Caco-2 (cell line): ENCODE measurements around the gene HASPIN. TPM values are rescaled to one million over a fixed set of nuclear protein-coding genes. Genes with fewer than 3 reads are reported as not detected.
"Not testable (repeated sequence)": the region's sequence is repeated elsewhere in the genome, so short reads cannot be mapped to it uniquely, and the experiment has no call there.

ENCODE experiments used
- BruUV-seq: library from RNA; stranded (reverse); fragments of 400-500 nt; replicated peaks from 2 replicates; lab custom pipeline; 2021; lab: Mats Ljungman, UMichigan
- CTCF ChIA-PET: fragments of 300-600 bp; sonication (Branson Sonifier 250); formaldehyde crosslinking; loops from one replicate; lab custom pipeline; 2022; ENCODE audit warnings: antibody characterized with exemption; lab: Charles Lee
- POLR2A ChIA-PET: fragments of 300-600 bp; sonication (Branson Sonifier 250); formaldehyde crosslinking; loops from one replicate; lab custom pipeline; 2022; ENCODE audit warnings: antibody characterized with exemption; lab: Charles Lee
- DNase-seq, 2 experiments: peaks; one replicate each; pipeline versions ENCODE4 v3.0.0 to v3.0.0-alpha.2; 2020 to 2022
- H3K27me3 ChIP-seq: replicated peaks from 2 replicates; pipeline ENCODE4 v1.6.0; 2011; ENCODE audit warnings: low read length; ENCODE audit not compliant: control insufficient read depth, insufficient read depth
- H3K36me3 ChIP-seq: 2 replicates; pipeline ENCODE4 v1.5.1; 2011; ENCODE audit warnings: low read length; ENCODE audit not compliant: control insufficient read depth, insufficient read depth
- H3K4me1 ChIP-seq: fragments of 250-450 bp; sonication (Bioruptor Pico); 2 replicates; pipeline ENCODE4 v1.5.1; 2020; ENCODE audit warnings: mild to moderate bottlenecking
- H3K4me3 ChIP-seq: 2 replicates; pipeline ENCODE4 v1.5.1; 2011; ENCODE audit warnings: low read depth, mild to moderate bottlenecking, control low read depth, low read length
- H3K9me3 ChIP-seq: fragments of 250-450 bp; sonication (Bioruptor Pico); 2 replicates; pipeline ENCODE4 v1.5.1; 2020; ENCODE audit warnings: mild to moderate bottlenecking, moderate library complexity
- H3K27ac Mint-ChIP-seq: one replicate; pipeline ENCODE4 v1.8.0; 2022; ENCODE audit warnings: mixed read lengths; ENCODE audit not compliant: unreplicated experiment
- H3K27me3 Mint-ChIP-seq: one replicate; pipeline ENCODE4 v1.8.0; 2022; ENCODE audit warnings: mixed read lengths; ENCODE audit not compliant: insufficient read depth, unreplicated experiment
- H3K36me3 Mint-ChIP-seq: one replicate; pipeline ENCODE4 v1.8.0; 2022; ENCODE audit warnings: mild to moderate bottlenecking, mixed read lengths; ENCODE audit not compliant: insufficient read depth, unreplicated experiment
- H3K4me1 Mint-ChIP-seq: one replicate; pipeline ENCODE4 v1.8.0; 2022; ENCODE audit warnings: low read depth, mixed read lengths; ENCODE audit not compliant: unreplicated experiment
- H3K4me3 Mint-ChIP-seq: one replicate; pipeline ENCODE4 v1.8.0; 2022; ENCODE audit warnings: mild to moderate bottlenecking, moderate library complexity, mixed read lengths; ENCODE audit not compliant: unreplicated experiment
- H3K9me3 Mint-ChIP-seq: one replicate; pipeline ENCODE4 v1.8.0; 2022; ENCODE audit warnings: mixed read lengths; ENCODE audit not compliant: unreplicated experiment
- intact Hi-C: fragments of 100-400 bp; cut with micrococcal nuclease; formaldehyde crosslinking; loops from one replicate; pipeline ENCODE4 v1.10.0; 2022; ENCODE audit not compliant: unreplicated experiment
- total RNA-seq: library from RNA; stranded (reverse); gene quantifications from 2 replicates; pipeline ENCODE4 v1.2.3, GENCODE V29; 2022
- TF ChIP-seq, protein P1 (sequence below), 2 experiments: fragments of 200-600 bp in 1 of 2; IDR thresholded peaks; 1 replicate in 1 of 2; 2 replicates in 1 of 2; pipeline versions ENCODE4 v1.5.1 to v1.8.0; 2011 to 2022; ENCODE audit warnings: antibody characterized with exemption in 1 of 2, control low read depth in 1 of 2, inconsistent platforms in 1 of 2, low read depth in 1 of 2, low read length in 1 of 2, mild to moderate bottlenecking in 1 of 2, moderate library complexity in 1 of 2; ENCODE audit not compliant: insufficient read depth in 1 of 2, severe bottlenecking in 1 of 2, unreplicated experiment in 1 of 2

The HASPIN gene
- total RNA-seq, 1 experiment from 2014 or later: 9.5 TPM

DNA sequence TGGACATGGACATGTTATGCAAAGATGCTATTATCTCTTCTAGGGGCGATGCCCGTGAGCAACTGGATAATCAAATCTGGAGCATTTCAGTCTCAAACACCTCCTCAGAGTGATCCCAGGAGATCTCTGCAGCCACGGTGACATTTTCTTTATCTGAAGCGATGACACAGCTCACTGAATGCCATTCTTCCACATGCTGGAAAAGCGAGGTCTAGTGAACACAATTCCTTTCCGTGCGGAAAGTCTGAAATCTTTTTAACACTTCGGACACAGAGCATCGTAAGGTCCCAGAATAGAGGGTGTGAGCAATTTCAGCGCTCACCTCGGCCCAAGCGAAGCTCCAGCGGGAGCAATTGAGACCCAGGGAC, 531 bp upstream of the HASPIN start:
- CTCF ChIA-PET: interaction anchor here (2.0 kb wide), 1 partner anchor 15 kb away, joined by 11 read pairs; no protein-coding TSS in a partner anchor
- POLR2A ChIA-PET: interaction anchor here (0.9 to 1.1 kb wide), 2 partner anchors 56 to 115 kb away, joined by 3 to 5 read pairs; no protein-coding TSS in a partner anchor
- H3K27ac Mint-ChIP-seq: peak overlapping the region; percentile 74
- H3K9me3 Mint-ChIP-seq: no peaks in the 10 kb centered on the region
- no peak for DNase-seq
- H3K4me1 Mint-ChIP-seq: peaks cover 16% of the 10 kb centered on the region
- TSS peak; percentile 69 for BruUV-seq
- peak overlapping the region; percentile 77 for H3K4me3 Mint-ChIP-seq
- intact Hi-C loops: no loop called here
- Histone ChIP-seq H3K27me3 (no peaks in the 10 kb centered on the region), H3K4me1 (no peaks in the 10 kb centered on the region), H3K9me3 (no peaks in the 10 kb centered on the region), H3K4me3 (peak overlapping the region; percentile 76), H3K36me3 (no peaks in the 10 kb centered on the region)
- H3K36me3 Mint-ChIP-seq: peaks cover 36% of the 10 kb centered on the region
- TF ChIP-seq, protein P1, sequence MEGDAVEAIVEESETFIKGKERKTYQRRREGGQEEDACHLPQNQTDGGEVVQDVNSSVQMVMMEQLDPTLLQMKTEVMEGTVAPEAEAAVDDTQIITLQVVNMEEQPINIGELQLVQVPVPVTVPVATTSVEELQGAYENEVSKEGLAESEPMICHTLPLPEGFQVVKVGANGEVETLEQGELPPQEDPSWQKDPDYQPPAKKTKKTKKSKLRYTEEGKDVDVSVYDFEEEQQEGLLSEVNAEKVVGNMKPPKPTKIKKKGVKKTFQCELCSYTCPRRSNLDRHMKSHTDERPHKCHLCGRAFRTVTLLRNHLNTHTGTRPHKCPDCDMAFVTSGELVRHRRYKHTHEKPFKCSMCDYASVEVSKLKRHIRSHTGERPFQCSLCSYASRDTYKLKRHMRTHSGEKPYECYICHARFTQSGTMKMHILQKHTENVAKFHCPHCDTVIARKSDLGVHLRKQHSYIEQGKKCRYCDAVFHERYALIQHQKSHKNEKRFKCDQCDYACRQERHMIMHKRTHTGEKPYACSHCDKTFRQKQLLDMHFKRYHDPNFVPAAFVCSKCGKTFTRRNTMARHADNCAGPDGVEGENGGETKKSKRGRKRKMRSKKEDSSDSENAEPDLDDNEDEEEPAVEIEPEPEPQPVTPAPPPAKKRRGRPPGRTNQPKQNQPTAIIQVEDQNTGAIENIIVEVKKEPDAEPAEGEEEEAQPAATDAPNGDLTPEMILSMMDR (IDR thresholded peaks at IDR 0.05; ENCODE audit: insufficient read depth in 1 of 2, low read depth in 1 of 2, low read length in 1 of 2, severe bottlenecking in 1 of 2, unreplicated experiment in 1 of 2): no peak
- no peaks in the 10 kb centered on the region for H3K27me3 Mint-ChIP-seq

DNA sequence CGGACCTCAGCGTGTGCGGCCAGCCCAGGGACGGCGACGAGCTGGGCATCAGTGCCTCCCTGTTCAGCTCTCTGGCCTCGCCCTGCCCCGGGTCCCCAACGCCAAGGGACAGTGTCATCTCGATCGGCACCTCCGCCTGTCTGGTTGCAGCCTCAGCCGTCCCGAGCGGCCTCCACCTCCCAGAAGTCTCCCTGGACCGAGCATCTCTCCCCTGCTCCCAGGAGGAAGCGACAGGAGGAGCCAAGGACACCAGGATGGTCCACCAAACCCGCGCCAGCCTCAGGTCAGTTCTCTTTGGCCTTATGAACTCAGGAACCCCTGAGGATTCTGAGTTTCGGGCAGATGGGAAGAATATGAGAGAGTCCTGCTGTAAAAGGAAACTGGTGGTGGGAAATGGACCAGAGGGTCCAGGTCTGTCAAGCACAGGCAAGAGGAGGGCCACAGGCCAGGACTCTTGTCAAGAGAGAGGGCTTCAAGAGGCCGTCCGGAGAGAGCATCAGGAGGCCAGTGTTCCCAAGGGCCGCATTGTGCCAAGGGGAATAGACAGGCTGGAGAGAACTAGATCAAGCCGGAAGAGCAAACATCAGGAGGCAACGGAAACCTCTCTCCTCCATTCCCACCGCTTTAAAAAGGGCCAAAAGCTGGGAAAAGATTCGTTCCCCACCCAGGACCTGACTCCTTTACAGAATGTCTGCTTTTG, 825 bp downstream of the HASPIN start:
- Histone ChIP-seq H3K4me1 (no peaks in the 10 kb centered on the region), H3K4me3 (peak overlapping the region; percentile 76), H3K27me3 (no peaks in the 10 kb centered on the region), H3K36me3 (no peaks in the 10 kb centered on the region), H3K9me3 (no peaks in the 10 kb centered on the region)
- no peak for DNase-seq
- ChIA-PET CTCF (interaction anchor here (0.7 to 2.0 kb wide), 2 partner anchors 13 to 42 kb away, joined by 3 to 11 read pairs; no protein-coding TSS in a partner anchor), POLR2A (interaction anchor here (1.1 kb wide), 1 partner anchor 114 kb away, joined by 5 read pairs; no protein-coding TSS in a partner anchor)
- intact Hi-C loops: no loop called here
- Mint-ChIP-seq H3K4me3 (peak overlapping the region; percentile 77), H3K36me3 (peaks cover 36% of the 10 kb centered on the region), H3K27me3 (no peaks in the 10 kb centered on the region), H3K4me1 (peaks cover 16% of the 10 kb centered on the region), H3K27ac (peak overlapping the region; percentile 75), H3K9me3 (no peaks in the 10 kb centered on the region)
- TF ChIP-seq, protein P1 (IDR thresholded peaks at IDR 0.05; ENCODE audit: insufficient read depth in 1 of 2, low read depth in 1 of 2, low read length in 1 of 2, severe bottlenecking in 1 of 2, unreplicated experiment in 1 of 2): no peak
- BruUV-seq: no TSS peak

DNA sequence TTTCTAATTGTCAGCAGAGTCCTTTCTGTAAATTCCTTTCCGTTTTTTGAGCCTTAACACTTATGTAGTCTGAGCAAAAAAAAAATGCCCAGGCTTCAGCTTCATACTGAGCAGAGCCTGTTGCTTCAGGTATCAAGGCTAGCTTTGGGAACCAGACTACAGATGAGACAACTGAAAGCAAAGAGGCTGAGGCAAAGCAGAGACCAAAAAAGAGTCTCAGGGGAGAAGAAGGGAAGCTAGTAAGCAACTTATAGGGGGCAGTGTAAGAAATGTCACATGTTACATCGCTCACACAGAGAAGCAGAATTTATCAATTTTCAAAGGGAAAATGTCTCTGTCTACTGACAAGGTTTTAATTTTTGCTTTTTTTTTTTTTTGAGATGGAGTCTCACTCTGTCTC, 3.3 kb downstream of the HASPIN start:
- H3K36me3 ChIP-seq: no peaks in the 10 kb centered on the region
- ChIA-PET POLR2A (interaction anchor here (0.6 kb wide), 1 partner anchor 28 kb away, joined by 3 read pairs; no protein-coding TSS in a partner anchor), CTCF (interaction anchor here (0.7 kb wide), 1 partner anchor 10 kb away, joined by 3 read pairs; no protein-coding TSS in a partner anchor)
- Mint-ChIP-seq H3K4me1 (peaks cover 16% of the 10 kb centered on the region), H3K36me3 (peaks cover 36% of the 10 kb centered on the region), H3K27me3 (no peaks in the 10 kb centered on the region), H3K27ac (no peak overlapping the region), H3K4me3 (no peak overlapping the region), H3K9me3 (no peaks in the 10 kb centered on the region)
- no peaks in the 10 kb centered on the region for H3K9me3 ChIP-seq
- H3K4me3 ChIP-seq: no peak overlapping the region
- intact Hi-C loops: no loop called here
- DNase-seq: no peak
- TF ChIP-seq, protein P1 (IDR thresholded peaks at IDR 0.05; ENCODE audit: insufficient read depth in 1 of 2, low read depth in 1 of 2, low read length in 1 of 2, severe bottlenecking in 1 of 2, unreplicated experiment in 1 of 2): no peak
- no TSS peak for BruUV-seq
- no peaks in the 10 kb centered on the region for H3K27me3 ChIP-seq
- H3K4me1 ChIP-seq: no peaks in the 10 kb centered on the region

DNA sequence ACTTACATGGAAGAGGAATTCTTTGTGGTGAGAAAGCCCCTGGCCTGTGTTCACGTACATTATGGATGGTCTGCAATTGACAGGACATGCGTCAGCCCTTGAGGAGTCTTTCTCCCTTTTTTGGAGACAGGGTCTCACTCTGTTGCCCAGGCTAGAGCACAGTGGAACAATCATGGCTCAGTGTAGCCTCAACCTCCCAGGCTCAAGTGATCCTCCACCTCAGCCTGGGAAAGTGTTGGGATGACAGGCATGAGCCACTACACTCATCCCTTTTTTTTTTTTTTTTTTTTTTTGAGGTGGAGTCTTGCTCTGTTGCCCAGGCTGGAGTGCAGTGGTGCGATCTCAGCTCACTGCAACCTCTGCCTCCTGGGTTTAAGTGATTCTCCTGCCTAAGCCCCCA, 4.4 kb downstream of the HASPIN start:
- intact Hi-C loops, CTCF ChIA-PET, H3K27ac Mint-ChIP-seq: not testable (repeated sequence)

More for the DNA sequence above, 4.4 kb downstream of the HASPIN start:
- H3K27me3 ChIP-seq, H3K36me3 ChIP-seq, H3K4me3 ChIP-seq, POLR2A ChIA-PET, H3K27me3 Mint-ChIP-seq, DNase-seq, H3K4me1 ChIP-seq, H3K9me3 ChIP-seq, H3K4me1 Mint-ChIP-seq, BruUV-seq, H3K4me3 Mint-ChIP-seq, H3K9me3 Mint-ChIP-seq: not testable (repeated sequence)
- H3K36me3 Mint-ChIP-seq: peaks cover 29% of the 10 kb centered on the region
